GM18520 (cell line): ENCODE results near the gene ENPP6.
"Not testable (repeated sequence)": the region's sequence is repeated elsewhere in the genome, so short reads cannot be mapped to it uniquely, and the experiment has no call there.

Experiments
- ATAC-seq: cut with Tn5 transposase; IDR thresholded peaks from one replicate; pipeline ENCODE4 v1.9.1; 2021; ENCODE audit not compliant: unreplicated experiment

Gene ENPP6

GRCh38 chr4:184237612-184238011 is 19.9 kb upstream of the ENPP6 start:
- peak; percentile 64 for ATAC-seq

GRCh38 chr4:184235526-184235925 is 17.9 kb upstream of the ENPP6 start:
- ATAC-seq = no peak

GRCh38 chr4:184234155-184234554 is 16.5 kb upstream of the ENPP6 start:
- ATAC-seq = no peak

- no peak for ATAC-seq
Measured at GRCh38 chr4:184232975-184233374, 15.3 kb upstream of the ENPP6 start.

- no peak for ATAC-seq
Measured at GRCh38 chr4:184232202-184232601, 14.5 kb upstream of the ENPP6 start.

GRCh38 chr4:184231573-184231972 is 13.9 kb upstream of the ENPP6 start:
- ATAC-seq = no peak

- ATAC-seq = no peak
Measured at GRCh38 chr4:184228056-184228705, 10.5 kb upstream of the ENPP6 start.

GRCh38 chr4:184216515-184216914 is 1.2 kb downstream of the ENPP6 start:
- ATAC-seq = no peak

- no peak for ATAC-seq
Measured at GRCh38 chr4:184215709-184216328, 1.9 kb downstream of the ENPP6 start.

GRCh38 chr4:184214931-184215330 is 2.7 kb downstream of the ENPP6 start:
- ATAC-seq = no peak

- ATAC-seq = not testable (repeated sequence)
Measured at GRCh38 chr4:184207734-184208607, 9.7 kb downstream of the ENPP6 start.

- no peak for ATAC-seq
Measured at GRCh38 chr4:184205243-184205642, 12.4 kb downstream of the ENPP6 start.

- no peak for ATAC-seq
Measured at GRCh38 chr4:184203300-184203699, 14.4 kb downstream of the ENPP6 start.

GRCh38 chr4:184201179-184201578 is 16.5 kb downstream of the ENPP6 start:
- ATAC-seq = no peak

- no peak for ATAC-seq
Measured at GRCh38 chr4:184200296-184200695, 17.4 kb downstream of the ENPP6 start.

GRCh38 chr4:184199780-184200179 is 17.9 kb downstream of the ENPP6 start:
- no peak for ATAC-seq

- ATAC-seq = no peak
Measured at GRCh38 chr4:184198190-184198589, 19.5 kb downstream of the ENPP6 start.

- no peak for ATAC-seq
Measured at GRCh38 chr4:184197536-184198082, 20.1 kb downstream of the ENPP6 start.

GRCh38 chr4:184196730-184197385 is 20.8 kb downstream of the ENPP6 start:
- no peak for ATAC-seq

- ATAC-seq = no peak
Measured at GRCh38 chr4:184193556-184194525, 23.8 kb downstream of the ENPP6 start.
